ENCODE data around the gene RARRES1.
A peak's percentile ranks its signal among the peaks of the same experiment; 100 is the strongest.

DNA sequence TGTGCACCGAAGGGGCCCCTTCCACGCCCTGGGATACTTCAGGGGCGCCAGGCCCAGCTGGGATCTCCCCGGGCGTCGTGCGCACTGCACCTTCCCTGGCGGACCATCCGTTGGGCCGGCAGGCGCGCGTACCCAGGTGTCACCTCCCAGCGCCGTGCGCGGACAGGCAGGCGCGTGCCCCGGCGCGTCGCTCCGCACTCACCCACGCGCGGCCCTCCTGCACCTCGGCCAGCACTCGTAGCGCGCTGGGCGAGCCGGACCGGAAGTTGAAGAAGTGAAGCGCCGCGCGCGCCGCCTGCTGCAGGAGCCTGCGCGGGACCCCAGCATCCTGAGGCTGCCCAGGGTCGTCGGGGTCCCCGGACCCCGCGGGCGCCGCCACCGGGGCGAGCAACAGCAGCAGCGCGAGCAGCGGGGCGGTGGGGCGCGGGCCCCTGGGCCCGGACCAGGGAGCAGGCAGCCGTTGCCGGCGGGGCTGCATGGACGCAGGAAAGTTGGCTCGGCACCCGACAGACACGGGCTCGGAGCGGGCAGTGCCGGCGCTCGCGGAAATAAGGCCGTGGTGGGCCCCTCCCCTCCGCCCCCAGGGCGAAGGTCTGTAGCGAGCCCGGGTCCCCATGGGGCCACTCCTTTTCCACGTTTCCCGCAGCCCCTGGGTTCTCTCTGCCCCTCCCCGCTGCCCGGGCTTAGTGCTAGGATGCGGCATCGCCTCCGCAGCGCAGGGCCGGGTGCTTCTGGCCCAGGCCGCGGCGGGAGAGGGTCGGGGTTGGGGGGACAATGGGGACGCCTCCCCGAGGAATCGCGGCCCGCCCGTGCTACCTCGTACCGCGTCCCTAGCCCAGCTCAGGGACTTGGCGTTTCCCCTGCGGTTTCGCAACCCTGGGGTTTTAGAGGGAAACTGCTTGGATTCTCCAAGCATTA, at the start of gene RARRES1:
- TF ChIP-seq, protein P1, sequence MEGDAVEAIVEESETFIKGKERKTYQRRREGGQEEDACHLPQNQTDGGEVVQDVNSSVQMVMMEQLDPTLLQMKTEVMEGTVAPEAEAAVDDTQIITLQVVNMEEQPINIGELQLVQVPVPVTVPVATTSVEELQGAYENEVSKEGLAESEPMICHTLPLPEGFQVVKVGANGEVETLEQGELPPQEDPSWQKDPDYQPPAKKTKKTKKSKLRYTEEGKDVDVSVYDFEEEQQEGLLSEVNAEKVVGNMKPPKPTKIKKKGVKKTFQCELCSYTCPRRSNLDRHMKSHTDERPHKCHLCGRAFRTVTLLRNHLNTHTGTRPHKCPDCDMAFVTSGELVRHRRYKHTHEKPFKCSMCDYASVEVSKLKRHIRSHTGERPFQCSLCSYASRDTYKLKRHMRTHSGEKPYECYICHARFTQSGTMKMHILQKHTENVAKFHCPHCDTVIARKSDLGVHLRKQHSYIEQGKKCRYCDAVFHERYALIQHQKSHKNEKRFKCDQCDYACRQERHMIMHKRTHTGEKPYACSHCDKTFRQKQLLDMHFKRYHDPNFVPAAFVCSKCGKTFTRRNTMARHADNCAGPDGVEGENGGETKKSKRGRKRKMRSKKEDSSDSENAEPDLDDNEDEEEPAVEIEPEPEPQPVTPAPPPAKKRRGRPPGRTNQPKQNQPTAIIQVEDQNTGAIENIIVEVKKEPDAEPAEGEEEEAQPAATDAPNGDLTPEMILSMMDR (IDR thresholded peaks at IDR 0.05): no peak
- TF ChIP-seq RCOR1 (IDR thresholded peaks at IDR 0.05; ENCODE audit: low read depth, low read length): no peak
- TF ChIP-seq MAZ (IDR thresholded peaks at IDR 0.05; ENCODE audit: borderline replicate concordance, low read depth, low read length): no peak
- no peak for TF ChIP-seq RFX5 (IDR thresholded peaks at IDR 0.05)
- no peak; the same call in 1 of the 2 replicates for TF ChIP-seq POLR2A (IDR thresholded peaks at IDR 0.05; ENCODE audit: low read length)
- TF ChIP-seq, protein P2, sequence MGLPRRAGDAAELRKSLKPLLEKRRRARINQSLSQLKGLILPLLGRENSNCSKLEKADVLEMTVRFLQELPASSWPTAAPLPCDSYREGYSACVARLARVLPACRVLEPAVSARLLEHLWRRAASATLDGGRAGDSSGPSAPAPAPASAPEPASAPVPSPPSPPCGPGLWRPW (IDR thresholded peaks at IDR 0.05): no peak
- no peak for TF ChIP-seq CHD4 (IDR thresholded peaks at IDR 0.05; ENCODE audit: borderline replicate concordance)
- 0 out of 2 replicates have a peak, but pooled peaks have one; percentile 44 for TF ChIP-seq HOXB5 (CRISPR knock-in tag; IDR thresholded peaks at IDR 0.05)
- no peak for TF ChIP-seq BHLHE40 (IDR thresholded peaks at IDR 0.05; ENCODE audit: low read depth, low read length)
- TF ChIP-seq HMGXB4 (CRISPR knock-in tag; IDR thresholded peaks at IDR 0.05; ENCODE audit: borderline replicate concordance): no peak; the same call in 1 of the 2 replicates
- TF ChIP-seq E2F6 (IDR thresholded peaks at IDR 0.05; ENCODE audit: borderline replicate concordance, low read depth): peak; percentile 87
- TF ChIP-seq CBX2 (IDR thresholded peaks at IDR 0.05; ENCODE audit: borderline replicate concordance, low read depth): no peak
- no peak for TF ChIP-seq TFCP2L1 (CRISPR knock-in tag; IDR thresholded peaks at IDR 0.05)
